GM12875 (cell line): ENCODE data around the gene PCDHGB6.
"Not testable (repeated sequence)": the region's sequence is repeated elsewhere in the genome, so short reads cannot be mapped to it uniquely, and the experiment has no call there.

Experiments used
- H3K4me3 ChIP-seq: one replicate; pipeline ENCODE4 v1.5.1; 2011; ENCODE audit warnings: low read depth, low read length, control low read depth
- CTCF ChIP-seq: IDR thresholded peaks from 2 replicates; pipeline ENCODE4 v1.5.1; 2011; ENCODE audit warnings: low read depth, mild to moderate bottlenecking, control low read depth, inconsistent platforms, low read length, moderate library complexity, borderline replicate concordance; ENCODE audit not compliant: insufficient read depth

The PCDHGB6 gene

GRCh38 chr5:141402553-141403243 is 5.1 kb upstream of the PCDHGB6 start, which contains the start of gene PCDHGA9:
TSS of gene PCDHGA9 (plus strand) at chr5:141402778. CDS start at chr5:141402953, 175 bp downstream.
- TF ChIP-seq CTCF = peak; percentile 36; the same call in 1 of the 2 replicates
- no peak within 1 kb of the TSS for H3K4me3 ChIP-seq

- no peak overlapping the region for H3K4me3 ChIP-seq
- no peak for TF ChIP-seq CTCF
These were observed 4.4 kb upstream of the PCDHGB6 start for GRCh38 chr5:141403387-141403786.

GRCh38 chr5:141409598-141410306 is 1.9 kb downstream of the PCDHGB6 start:
- no peak for TF ChIP-seq CTCF
- no peak overlapping the region for H3K4me3 ChIP-seq

GRCh38 chr5:141411575-141411974 is 3.8 kb downstream of the PCDHGB6 start:
- no peak for TF ChIP-seq CTCF
- no peak overlapping the region for H3K4me3 ChIP-seq

GRCh38 chr5:141412854-141413539 is 5.2 kb downstream of the PCDHGB6 start, which contains the start of gene PCDHGA10:
TSS of gene PCDHGA10 (plus strand) at chr5:141412987. CDS start at chr5:141413176, 189 bp downstream.
- H3K4me3 ChIP-seq = peak within 1 kb of the TSS; percentile 79
- peak; percentile 66 for TF ChIP-seq CTCF

- H3K4me3 ChIP-seq = peak overlapping the region; percentile 79
- TF ChIP-seq CTCF = no peak
These were observed 5.8 kb downstream of the PCDHGB6 start for GRCh38 chr5:141413540-141414069.

- not testable (repeated sequence) for H3K4me3 ChIP-seq
These were observed 6.9 kb downstream of the PCDHGB6 start for GRCh38 chr5:141414548-141415274.

- not testable (repeated sequence) for H3K4me3 ChIP-seq
These were observed 7.4 kb downstream of the PCDHGB6 start for GRCh38 chr5:141415275-141415618.
